Endothelial cell (in vitro differentiated cells): Measurements from ENCODE around the gene HLF. TPM values are rescaled to one million over a fixed set of nuclear protein-coding genes. Genes with fewer than 3 reads are reported as not detected.

Experiments
- DNase-seq: peaks from one replicate; pipeline ENCODE4 v3.0.0; 2021; ENCODE audit warnings: low spot score
- H3K27ac Mint-ChIP-seq: one replicate; pipeline ENCODE4 v1.8.0; 2021; ENCODE audit warnings: mixed read lengths, inconsistent platforms; ENCODE audit not compliant: unreplicated experiment
- H3K27me3 Mint-ChIP-seq: one replicate; pipeline ENCODE4 v1.8.0; 2021; ENCODE audit warnings: mild to moderate bottlenecking, moderate library complexity, mixed read lengths, inconsistent platforms; ENCODE audit not compliant: unreplicated experiment
- H3K36me3 Mint-ChIP-seq: one replicate; pipeline ENCODE4 v1.8.0; 2021; ENCODE audit warnings: mild to moderate bottlenecking, low read depth, mixed read lengths, inconsistent platforms; ENCODE audit not compliant: unreplicated experiment
- H3K4me1 Mint-ChIP-seq: one replicate; pipeline ENCODE4 v1.8.0; 2021; ENCODE audit warnings: mild to moderate bottlenecking, mixed read lengths, inconsistent platforms; ENCODE audit not compliant: unreplicated experiment
- H3K4me3 Mint-ChIP-seq: one replicate; pipeline ENCODE4 v1.8.0; 2021; ENCODE audit warnings: mild to moderate bottlenecking, mixed read lengths, inconsistent platforms; ENCODE audit not compliant: unreplicated experiment
- H3K9me3 Mint-ChIP-seq: one replicate; pipeline ENCODE4 v1.8.0; 2021; ENCODE audit warnings: mixed read lengths, inconsistent platforms; ENCODE audit not compliant: unreplicated experiment
- total RNA-seq: library from RNA; stranded (reverse); fragmentation: NEBNext Ultra II Directional; extraction: Animal tissue kit (Norgen Biotek cat#: 25700); gene quantifications from one replicate; pipeline ENCODE4 v1.2.1, GENCODE V29; 2021; ENCODE audit not compliant: unreplicated experiment
- TF ChIP-seq, protein P1 (sequence below): fragments of 200-600 bp; sonication (generic); IDR thresholded peaks from one replicate; pipeline ENCODE4 v1.5.0; 2021; ENCODE audit warnings: antibody characterized with exemption; ENCODE audit not compliant: unreplicated experiment

The HLF gene
- total RNA-seq, 1 donor from 2014 or later: not detected

DNA sequence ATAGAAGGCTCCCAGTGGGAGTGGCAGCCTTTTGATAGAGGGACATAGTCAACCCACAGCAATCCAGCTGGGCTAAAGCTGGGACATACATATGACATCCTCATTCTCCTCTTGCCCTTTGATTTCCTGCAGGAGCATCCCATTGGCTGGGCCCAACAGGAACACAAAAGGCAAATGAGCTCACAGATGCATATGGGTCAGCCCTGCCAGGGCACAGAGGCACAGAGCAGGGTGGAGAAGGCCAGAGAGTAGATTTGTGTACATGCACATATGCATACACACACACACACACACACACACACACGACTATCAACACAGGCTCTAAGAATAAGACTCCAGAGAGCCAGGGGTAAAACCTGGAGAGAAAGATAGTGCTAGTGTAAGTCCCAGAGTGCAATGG is 98.3 kb downstream of the HLF start:
- no peaks in the 10 kb centered on the region for H3K9me3 Mint-ChIP-seq
- no peaks in the 10 kb centered on the region for H3K36me3 Mint-ChIP-seq
- no peaks in the 10 kb centered on the region for H3K27me3 Mint-ChIP-seq
- no peaks in the 10 kb centered on the region for H3K4me1 Mint-ChIP-seq
- no peak for DNase-seq
- H3K4me3 Mint-ChIP-seq: no peak overlapping the region
- H3K27ac Mint-ChIP-seq: no peak overlapping the region
- TF ChIP-seq, protein P1, sequence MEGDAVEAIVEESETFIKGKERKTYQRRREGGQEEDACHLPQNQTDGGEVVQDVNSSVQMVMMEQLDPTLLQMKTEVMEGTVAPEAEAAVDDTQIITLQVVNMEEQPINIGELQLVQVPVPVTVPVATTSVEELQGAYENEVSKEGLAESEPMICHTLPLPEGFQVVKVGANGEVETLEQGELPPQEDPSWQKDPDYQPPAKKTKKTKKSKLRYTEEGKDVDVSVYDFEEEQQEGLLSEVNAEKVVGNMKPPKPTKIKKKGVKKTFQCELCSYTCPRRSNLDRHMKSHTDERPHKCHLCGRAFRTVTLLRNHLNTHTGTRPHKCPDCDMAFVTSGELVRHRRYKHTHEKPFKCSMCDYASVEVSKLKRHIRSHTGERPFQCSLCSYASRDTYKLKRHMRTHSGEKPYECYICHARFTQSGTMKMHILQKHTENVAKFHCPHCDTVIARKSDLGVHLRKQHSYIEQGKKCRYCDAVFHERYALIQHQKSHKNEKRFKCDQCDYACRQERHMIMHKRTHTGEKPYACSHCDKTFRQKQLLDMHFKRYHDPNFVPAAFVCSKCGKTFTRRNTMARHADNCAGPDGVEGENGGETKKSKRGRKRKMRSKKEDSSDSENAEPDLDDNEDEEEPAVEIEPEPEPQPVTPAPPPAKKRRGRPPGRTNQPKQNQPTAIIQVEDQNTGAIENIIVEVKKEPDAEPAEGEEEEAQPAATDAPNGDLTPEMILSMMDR: no peak

DNA sequence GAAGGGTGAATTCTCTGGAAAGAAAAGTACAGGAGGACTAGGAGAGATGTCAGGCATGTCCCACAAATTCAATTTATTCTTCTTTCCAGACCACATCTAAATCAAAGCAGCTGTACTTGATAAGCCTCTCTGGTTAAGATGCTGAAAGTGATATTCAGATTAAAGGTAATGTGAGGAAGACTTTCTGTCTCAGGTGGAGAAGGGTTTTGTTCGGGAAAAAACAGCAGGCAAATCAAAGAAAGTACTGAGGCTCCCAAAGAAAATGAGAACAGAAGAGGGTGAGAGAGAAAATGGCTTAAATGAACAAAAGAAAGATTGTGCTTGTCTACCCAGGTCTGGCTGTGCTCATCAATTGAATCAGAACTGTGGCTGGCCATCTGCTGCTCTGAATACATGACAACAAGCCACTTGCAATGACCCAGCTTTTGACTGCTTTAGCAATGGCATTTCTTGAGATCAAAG is 101.3 kb downstream of the HLF start:
- Mint-ChIP-seq H3K9me3 (no peaks in the 10 kb centered on the region), H3K36me3 (no peaks in the 10 kb centered on the region), H3K27me3 (no peaks in the 10 kb centered on the region), H3K4me1 (no peaks in the 10 kb centered on the region), H3K27ac (no peak overlapping the region), H3K4me3 (no peak overlapping the region)
- TF ChIP-seq, protein P1: no peak
- no peak for DNase-seq

DNA sequence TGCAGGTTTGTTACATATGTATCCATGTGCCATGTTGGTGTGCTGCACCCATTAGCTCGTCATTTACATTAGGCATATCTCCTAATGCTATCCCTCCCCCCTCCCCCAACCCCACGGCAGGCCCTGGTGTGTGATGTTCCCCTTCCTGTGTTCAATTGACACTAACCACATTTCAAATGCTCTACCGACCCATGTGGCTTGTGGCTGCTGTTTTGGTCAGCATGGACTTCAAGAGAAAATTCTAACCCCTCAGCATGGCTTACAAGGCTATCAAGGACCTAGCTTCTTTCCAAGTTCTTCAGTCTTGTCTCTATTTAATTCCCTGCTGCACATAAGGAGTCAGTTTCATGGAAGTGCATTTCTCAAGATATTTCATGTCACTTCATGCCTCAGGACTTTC is 103.9 kb downstream of the HLF start:
- Mint-ChIP-seq H3K27ac (no peak overlapping the region), H3K4me1 (no peaks in the 10 kb centered on the region), H3K4me3 (no peak overlapping the region), H3K9me3 (peaks cover 7% of the 10 kb centered on the region), H3K27me3 (peaks cover 2% of the 10 kb centered on the region), H3K36me3 (peaks cover 9% of the 10 kb centered on the region)
- TF ChIP-seq, protein P1: no peak
- no peak for DNase-seq

Other genes starting within 250 kb of the HLF start
- gene MMD, start 156.9 kb downstream of the HLF start, total RNA-seq: 48.5 TPM
- gene SMIM36, start 246.5 kb downstream of the HLF start, total RNA-seq: not detected